MM.1S (cell line): ENCODE measurements around the gene AZIN2.
A peak's percentile ranks its signal among the peaks of the same experiment; 100 is the strongest.

Source experiments
- DNase-seq: peaks from one replicate; pipeline ENCODE4 v3.0.0-alpha.2; 2015
- H2AFZ ChIP-seq: fragments of 300-600 bp; sonication (generic); 2 replicates; pipeline ENCODE4 v1.6.0; 2016; ENCODE audit warnings: antibody characterized with exemption, low read length
- H3F3A ChIP-seq: fragments of 300-600 bp; sonication (generic); 2 replicates; pipeline ENCODE4 v1.6.1; 2016; ENCODE audit warnings: mild to moderate bottlenecking, antibody characterized with exemption, low read length, moderate library complexity, mixed read lengths; ENCODE audit not compliant: insufficient read depth
- H3K27ac ChIP-seq: fragments of 300-600 bp; sonication (generic); 2 replicates; pipeline ENCODE4 v1.5.1; 2016; ENCODE audit warnings: mild to moderate bottlenecking, low read length
- H3K27me3 ChIP-seq: fragments of 300-600 bp; sonication (generic); replicated peaks from 2 replicates; pipeline ENCODE4 v1.6.0; 2016; ENCODE audit warnings: low read length; ENCODE audit not compliant: insufficient read depth
- H3K36me3 ChIP-seq: fragments of 300-600 bp; sonication (generic); replicated peaks from 2 replicates; pipeline ENCODE4 v1.6.1; 2016; ENCODE audit warnings: mild to moderate bottlenecking, low read length, mixed read lengths; ENCODE audit not compliant: insufficient read depth
- H3K4me1 ChIP-seq: fragments of 300-600 bp; sonication (generic); 2 replicates; pipeline ENCODE4 v1.6.1; 2016; ENCODE audit warnings: low read length, mixed read lengths
- H3K4me2 ChIP-seq: fragments of 300-600 bp; sonication (generic); 2 replicates; pipeline ENCODE4 v1.6.0; 2016; ENCODE audit warnings: low read depth, low read length
- H3K4me3 ChIP-seq: fragments of 300-600 bp; sonication (generic); 2 replicates; pipeline ENCODE4 v1.5.1; 2016; ENCODE audit warnings: low read length, mixed read lengths
- H3K79me2 ChIP-seq: fragments of 300-600 bp; sonication (generic); 2 replicates; pipeline ENCODE4 v1.6.1; 2016; ENCODE audit warnings: mixed run types, low read length, mixed read lengths
- H3K9ac ChIP-seq: fragments of 300-600 bp; sonication (generic); 2 replicates; pipeline ENCODE4 v1.6.1; 2016; ENCODE audit warnings: low read length, mixed read lengths
- H3K9me2 ChIP-seq: fragments of 300-600 bp; sonication (generic); replicated peaks from 2 replicates; pipeline ENCODE4 v1.6.1; 2016; ENCODE audit warnings: mild to moderate bottlenecking, low read length, mixed read lengths; ENCODE audit not compliant: insufficient read depth
- H3K9me3 ChIP-seq: fragments of 300-600 bp; sonication (generic); replicated peaks from 2 replicates; pipeline ENCODE4 v1.6.1; 2016; ENCODE audit warnings: mild to moderate bottlenecking, low read length, mixed read lengths; ENCODE audit not compliant: insufficient read depth
- H4K20me1 ChIP-seq: fragments of 300-600 bp; sonication (generic); 2 replicates; pipeline ENCODE4 v1.6.1; 2016; ENCODE audit warnings: mild to moderate bottlenecking, low read length, moderate library complexity, mixed read lengths; ENCODE audit not compliant: insufficient read depth
- EZH2 ChIP-seq: fragments of 300-600 bp; sonication (generic); optimal IDR thresholded peaks from 2 replicates; pipeline ENCODE3; 2017; ENCODE audit warnings: low read depth, mild to moderate bottlenecking, antibody characterized with exemption, low read length, mixed read lengths
- EZH2phosphoT487 ChIP-seq: fragments of 300-600 bp; sonication (generic); IDR thresholded peaks from 2 replicates; pipeline ENCODE4 v1.6.1; 2018; ENCODE audit warnings: antibody characterized with exemption, low read length
- TF ChIP-seq, protein P1 (sequence below): fragments of 300-600 bp; sonication (generic); IDR thresholded peaks from 2 replicates; pipeline ENCODE4 v1.5.1; 2016; ENCODE audit warnings: antibody characterized with exemption, low read length, mixed read lengths

AZIN2 gene

DNA sequence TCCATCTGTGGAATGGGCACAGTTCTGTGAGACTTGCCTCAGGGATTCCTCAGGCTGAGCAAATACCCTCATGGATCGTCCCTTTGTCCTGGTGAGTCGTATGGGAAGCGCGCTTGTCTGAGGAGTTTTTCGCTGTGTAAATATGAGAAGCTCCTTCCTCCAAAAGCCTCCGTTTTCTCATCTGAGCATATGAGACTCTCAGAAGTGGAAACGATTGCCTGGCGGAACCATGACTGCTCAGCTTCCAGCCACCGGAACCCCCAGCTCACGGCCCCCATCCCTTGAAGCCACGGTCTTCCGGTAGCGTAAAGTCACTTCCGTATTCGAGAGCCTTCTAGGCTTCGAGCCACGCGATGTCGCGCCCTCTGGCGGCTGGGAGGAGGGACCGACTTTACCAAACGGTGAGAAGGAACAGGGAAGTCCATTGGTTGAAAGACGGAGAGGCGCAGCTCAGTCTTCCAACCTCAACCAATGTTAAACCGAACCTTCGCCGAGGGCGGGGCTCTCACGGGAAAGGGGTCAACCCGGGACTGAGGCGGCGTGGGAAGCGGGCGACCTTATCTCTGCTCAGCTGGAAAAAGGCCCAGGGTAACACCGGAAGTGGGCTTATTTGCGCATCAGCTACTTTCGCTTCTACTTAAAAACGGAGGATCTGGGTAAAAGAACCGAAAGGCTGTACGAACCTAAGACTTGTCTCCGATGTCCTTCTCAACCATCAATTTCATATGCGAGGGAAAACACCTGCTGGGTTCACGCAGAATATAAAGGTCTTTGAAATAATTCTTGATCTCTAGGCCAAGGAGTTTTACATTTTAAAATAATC is 46.3 kb downstream of the AZIN2 start:
- Histone ChIP-seq H3K79me2 (peaks cover 16% of the 10 kb centered on the region), H3F3A (peaks cover 12% of the 10 kb centered on the region), H2AFZ (peak overlapping the region; percentile 55), H3K4me2 (peak overlapping the region; percentile 78), H4K20me1 (no peaks in the 10 kb centered on the region), H3K9ac (peak overlapping the region; percentile 86), H3K4me3 (peak overlapping the region; percentile 85), H3K4me1 (peaks cover 6% of the 10 kb centered on the region; the same call in 1 of the 2 replicates), H3K27me3 (no peaks in the 10 kb centered on the region), H3K27ac (peak overlapping the region; percentile 90), H3K36me3 (no peaks in the 10 kb centered on the region), H3K9me3 (no peaks in the 10 kb centered on the region), H3K9me2 (no peaks in the 10 kb centered on the region)
- peak; percentile 100 for DNase-seq
- TF ChIP-seq, protein P1, sequence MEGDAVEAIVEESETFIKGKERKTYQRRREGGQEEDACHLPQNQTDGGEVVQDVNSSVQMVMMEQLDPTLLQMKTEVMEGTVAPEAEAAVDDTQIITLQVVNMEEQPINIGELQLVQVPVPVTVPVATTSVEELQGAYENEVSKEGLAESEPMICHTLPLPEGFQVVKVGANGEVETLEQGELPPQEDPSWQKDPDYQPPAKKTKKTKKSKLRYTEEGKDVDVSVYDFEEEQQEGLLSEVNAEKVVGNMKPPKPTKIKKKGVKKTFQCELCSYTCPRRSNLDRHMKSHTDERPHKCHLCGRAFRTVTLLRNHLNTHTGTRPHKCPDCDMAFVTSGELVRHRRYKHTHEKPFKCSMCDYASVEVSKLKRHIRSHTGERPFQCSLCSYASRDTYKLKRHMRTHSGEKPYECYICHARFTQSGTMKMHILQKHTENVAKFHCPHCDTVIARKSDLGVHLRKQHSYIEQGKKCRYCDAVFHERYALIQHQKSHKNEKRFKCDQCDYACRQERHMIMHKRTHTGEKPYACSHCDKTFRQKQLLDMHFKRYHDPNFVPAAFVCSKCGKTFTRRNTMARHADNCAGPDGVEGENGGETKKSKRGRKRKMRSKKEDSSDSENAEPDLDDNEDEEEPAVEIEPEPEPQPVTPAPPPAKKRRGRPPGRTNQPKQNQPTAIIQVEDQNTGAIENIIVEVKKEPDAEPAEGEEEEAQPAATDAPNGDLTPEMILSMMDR, result peak; percentile 98
- no peak for TF ChIP-seq EZH2phosphoT487

DNA sequence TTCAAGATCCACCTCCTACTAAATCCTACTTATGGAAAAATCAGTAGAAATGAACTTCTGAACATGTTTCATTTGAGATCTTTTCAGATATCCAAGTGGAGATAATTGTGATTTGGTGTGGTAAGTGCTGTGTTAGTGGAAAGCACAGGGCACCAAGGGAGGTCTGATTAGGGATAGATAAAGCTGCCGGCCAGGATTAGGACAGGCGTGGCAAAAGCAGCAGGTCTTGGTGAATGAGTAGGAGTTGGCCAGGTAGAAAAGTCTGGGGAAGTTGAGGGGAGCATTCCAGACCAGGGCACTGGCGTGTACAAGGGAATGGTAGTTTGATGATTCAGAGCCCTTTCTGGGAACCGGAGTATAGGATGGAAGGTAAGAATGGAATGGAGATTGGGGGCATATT is 47.8 kb downstream of the AZIN2 start:
- no peaks in the 10 kb centered on the region for H3K9me2 ChIP-seq
- peak overlapping the region; percentile 90; the same call in 1 of the 2 replicates for H3K27ac ChIP-seq
- H3K27me3 ChIP-seq, result no peaks in the 10 kb centered on the region
- H3K36me3 ChIP-seq, result no peaks in the 10 kb centered on the region
- peaks cover 12% of the 10 kb centered on the region for H3F3A ChIP-seq
- peaks cover 16% of the 10 kb centered on the region for H3K79me2 ChIP-seq
- no peaks in the 10 kb centered on the region for H4K20me1 ChIP-seq
- H3K4me1 ChIP-seq, result peaks cover 6% of the 10 kb centered on the region; the same call in 1 of the 2 replicates
- H3K4me3 ChIP-seq, result no peak overlapping the region
- no peak overlapping the region for H2AFZ ChIP-seq
- no peaks in the 10 kb centered on the region for H3K9me3 ChIP-seq
- peak overlapping the region; percentile 78; the same call in 1 of the 2 replicates for H3K4me2 ChIP-seq
- no peak for DNase-seq
- no peak overlapping the region for H3K9ac ChIP-seq
- TF ChIP-seq, protein P1, result no peak
- TF ChIP-seq EZH2phosphoT487 (no peak), EZH2 (no peak)

DNA sequence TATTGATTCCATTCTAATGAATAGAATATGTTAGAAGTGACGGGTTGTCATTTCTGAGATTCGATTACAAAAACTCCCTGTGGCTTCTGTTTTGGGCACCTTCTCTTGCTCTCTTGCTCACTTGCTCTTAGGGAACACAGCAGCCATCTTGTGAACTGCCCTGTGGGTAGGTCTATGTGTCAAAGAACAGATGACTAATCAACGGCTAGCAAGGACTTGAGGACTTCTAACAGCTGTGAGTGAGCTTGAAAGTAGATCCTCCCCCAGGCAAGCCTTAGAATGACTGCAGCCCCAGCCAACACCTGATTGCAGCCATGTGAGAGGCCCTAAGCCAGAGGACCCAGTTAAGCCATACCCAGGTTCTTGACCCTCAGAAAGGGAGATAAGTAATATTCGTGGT is 49.3 kb downstream of the AZIN2 start:
- H3K36me3 ChIP-seq, result no peaks in the 10 kb centered on the region
- H3K4me1 ChIP-seq, result peaks cover 6% of the 10 kb centered on the region; the same call in 1 of the 2 replicates
- no peak for DNase-seq
- no peaks in the 10 kb centered on the region for H3K9me3 ChIP-seq
- no peak for TF ChIP-seq EZH2phosphoT487
- no peak for TF ChIP-seq EZH2
- TF ChIP-seq, protein P1, result no peak
- no peak overlapping the region for H3K9ac ChIP-seq
- no peak overlapping the region for H2AFZ ChIP-seq
- H3K27ac ChIP-seq, result no peak overlapping the region
- H3K27me3 ChIP-seq, result no peaks in the 10 kb centered on the region
- H3K9me2 ChIP-seq, result no peaks in the 10 kb centered on the region
- H3K4me3 ChIP-seq, result no peak overlapping the region
- H3F3A ChIP-seq, result peaks cover 12% of the 10 kb centered on the region
- no peaks in the 10 kb centered on the region for H4K20me1 ChIP-seq
- H3K79me2 ChIP-seq, result peaks cover 15% of the 10 kb centered on the region
- no peak overlapping the region for H3K4me2 ChIP-seq
